Mucosa of stomach (tissue), 1 donor: ENCODE measurements around the gene ITGB4.

Source experiments
- H3K27me3 ChIP-seq: one replicate; pipeline ENCODE4 v1.7.0; 2013; ENCODE audit warnings: mild to moderate bottlenecking, low read length; ENCODE audit not compliant: control insufficient read depth, insufficient read depth
- H3K36me3 ChIP-seq: one replicate; pipeline ENCODE4 v1.7.0; 2013; ENCODE audit warnings: low read length; ENCODE audit not compliant: control insufficient read depth, insufficient read depth
- H3K4me1 ChIP-seq: one replicate; pipeline ENCODE4 v1.7.0; 2013; ENCODE audit warnings: mild to moderate bottlenecking, low read length; ENCODE audit not compliant: control insufficient read depth, insufficient read depth
- H3K4me3 ChIP-seq: one replicate; pipeline ENCODE4 v1.7.0; 2013; ENCODE audit warnings: low read length
- H3K9ac ChIP-seq: one replicate; pipeline ENCODE4 v1.7.0; 2013; ENCODE audit warnings: mild to moderate bottlenecking, low read length, moderate library complexity
- H3K9me3 ChIP-seq: one replicate; pipeline ENCODE4 v1.7.0; 2013; ENCODE audit warnings: mild to moderate bottlenecking, low read length, moderate library complexity; ENCODE audit not compliant: control insufficient read depth
- donor health status: Pancreatic carcinoma.

The ITGB4 gene

DNA sequence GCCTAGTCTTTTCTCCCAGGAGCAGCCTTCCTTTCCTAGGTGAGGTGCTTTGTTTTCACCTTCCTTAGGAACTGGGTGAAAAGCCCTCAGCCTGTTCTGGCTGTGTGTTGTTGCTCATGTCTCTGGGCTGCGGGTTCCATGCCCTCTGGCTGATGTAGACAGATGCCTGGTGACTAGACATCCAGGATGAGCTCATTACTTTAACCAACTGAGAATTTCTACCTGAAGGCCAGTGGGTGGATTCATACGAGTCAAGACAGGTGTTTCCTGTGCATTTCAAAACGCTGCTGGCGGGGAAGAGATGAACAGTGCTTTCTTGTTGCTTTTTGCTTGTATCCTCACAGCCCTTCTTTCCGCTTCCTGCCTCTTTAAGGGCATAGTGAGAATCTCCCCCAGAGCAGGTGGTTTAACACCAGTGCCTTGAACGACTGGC is 31.8 kb upstream of the ITGB4 start:
- H3K9ac ChIP-seq, result peak overlapping the region; percentile 7
- no peaks in the 10 kb centered on the region for H3K9me3 ChIP-seq
- H3K27me3 ChIP-seq, result no peaks in the 10 kb centered on the region
- no peaks in the 10 kb centered on the region for H3K36me3 ChIP-seq
- H3K4me1 ChIP-seq, result peaks cover 79% of the 10 kb centered on the region
- no peak overlapping the region for H3K4me3 ChIP-seq

DNA sequence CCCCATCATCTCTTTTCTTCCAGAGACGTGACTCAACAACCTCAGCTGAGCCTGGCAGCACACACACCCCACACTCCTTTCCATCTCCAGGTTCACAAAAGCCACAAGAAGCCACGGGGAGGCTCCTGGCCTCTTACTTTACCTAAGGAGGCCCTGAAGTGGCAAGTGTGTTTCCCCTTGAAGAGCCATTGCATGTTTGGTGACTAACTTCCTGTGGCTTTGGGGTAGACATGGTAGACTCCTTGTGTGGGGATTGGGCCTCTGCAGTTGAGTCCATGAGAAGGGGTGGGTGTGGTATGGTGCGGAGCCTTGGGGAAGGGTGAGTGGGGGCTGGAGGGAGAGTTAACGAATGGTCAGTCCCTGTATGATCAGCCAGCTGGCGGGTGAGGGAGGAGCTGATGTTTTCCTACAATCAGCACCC is 29.9 kb upstream of the ITGB4 start:
- Histone ChIP-seq H3K9me3 (no peaks in the 10 kb centered on the region), H3K4me3 (no peak overlapping the region), H3K27me3 (no peaks in the 10 kb centered on the region), H3K36me3 (peaks cover 5% of the 10 kb centered on the region), H3K4me1 (peaks cover 77% of the 10 kb centered on the region), H3K9ac (no peak overlapping the region)

DNA sequence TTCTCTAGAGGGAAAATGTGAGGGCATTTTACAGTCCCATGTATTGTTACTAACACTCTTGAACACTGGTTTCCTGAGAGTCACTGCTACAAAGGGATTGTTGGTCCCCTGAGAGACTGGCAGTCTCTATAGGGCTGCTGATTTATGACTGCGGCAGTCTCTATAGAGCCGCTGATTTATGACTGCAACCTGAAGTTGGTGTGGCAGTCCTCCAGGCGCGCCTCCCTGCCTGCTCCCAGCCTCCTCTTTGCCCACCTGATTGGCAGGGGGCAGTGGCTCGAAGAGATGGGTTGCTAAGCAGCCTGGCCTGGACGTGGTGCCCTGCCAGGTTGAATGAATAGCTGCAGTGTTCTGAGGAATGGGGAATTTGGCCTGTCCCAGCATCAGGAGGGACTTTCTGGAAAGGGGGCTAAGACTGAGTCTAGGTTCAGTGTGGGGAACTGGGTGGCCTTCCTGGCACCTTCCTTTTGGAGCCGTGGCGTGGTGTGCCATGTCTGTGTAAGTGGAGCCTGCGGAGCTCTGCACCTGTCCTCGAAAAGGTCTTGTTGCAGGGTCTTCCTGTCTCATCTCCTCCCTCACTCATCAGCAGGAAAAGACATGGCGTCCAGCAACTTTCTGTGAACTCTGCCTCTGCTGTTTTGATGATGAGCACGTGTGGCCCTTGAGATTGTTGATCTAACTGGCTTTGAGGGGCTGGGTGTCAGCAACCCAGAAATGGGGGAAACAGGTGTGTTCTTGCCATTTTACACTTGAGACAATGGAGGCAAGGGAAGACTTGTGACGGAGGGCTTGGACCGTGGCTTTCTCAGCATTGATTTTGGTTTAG is 29.2 kb upstream of the ITGB4 start:
- Histone ChIP-seq H3K4me1 (peaks cover 75% of the 10 kb centered on the region), H3K9me3 (no peaks in the 10 kb centered on the region), H3K27me3 (no peaks in the 10 kb centered on the region), H3K9ac (no peak overlapping the region), H3K4me3 (no peak overlapping the region), H3K36me3 (peaks cover 5% of the 10 kb centered on the region)

DNA sequence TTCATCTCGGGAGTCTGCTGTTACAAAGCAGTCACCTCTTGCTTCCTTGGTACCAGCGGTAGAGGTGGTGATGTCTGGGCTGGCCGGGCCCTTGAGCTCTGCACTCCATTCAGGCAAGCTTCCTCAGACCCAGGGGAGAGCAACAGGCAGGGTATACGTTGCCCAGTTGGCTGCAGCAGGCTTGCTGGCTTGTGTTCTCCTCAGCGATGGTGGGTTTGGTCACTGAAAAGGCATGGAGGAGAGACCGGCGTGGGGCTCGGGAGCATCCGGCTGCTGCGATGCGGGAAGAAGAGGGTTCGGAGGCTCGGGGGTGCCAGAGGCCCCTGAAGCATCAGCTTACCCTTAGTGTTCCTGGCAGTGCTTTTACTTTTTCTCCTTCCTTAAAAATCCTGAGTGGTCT is 28.3 kb upstream of the ITGB4 start:
- no peak overlapping the region for H3K4me3 ChIP-seq
- H3K27me3 ChIP-seq, result no peaks in the 10 kb centered on the region
- H3K9me3 ChIP-seq, result no peaks in the 10 kb centered on the region
- no peak overlapping the region for H3K9ac ChIP-seq
- H3K36me3 ChIP-seq, result peaks cover 5% of the 10 kb centered on the region
- peaks cover 75% of the 10 kb centered on the region for H3K4me1 ChIP-seq

DNA sequence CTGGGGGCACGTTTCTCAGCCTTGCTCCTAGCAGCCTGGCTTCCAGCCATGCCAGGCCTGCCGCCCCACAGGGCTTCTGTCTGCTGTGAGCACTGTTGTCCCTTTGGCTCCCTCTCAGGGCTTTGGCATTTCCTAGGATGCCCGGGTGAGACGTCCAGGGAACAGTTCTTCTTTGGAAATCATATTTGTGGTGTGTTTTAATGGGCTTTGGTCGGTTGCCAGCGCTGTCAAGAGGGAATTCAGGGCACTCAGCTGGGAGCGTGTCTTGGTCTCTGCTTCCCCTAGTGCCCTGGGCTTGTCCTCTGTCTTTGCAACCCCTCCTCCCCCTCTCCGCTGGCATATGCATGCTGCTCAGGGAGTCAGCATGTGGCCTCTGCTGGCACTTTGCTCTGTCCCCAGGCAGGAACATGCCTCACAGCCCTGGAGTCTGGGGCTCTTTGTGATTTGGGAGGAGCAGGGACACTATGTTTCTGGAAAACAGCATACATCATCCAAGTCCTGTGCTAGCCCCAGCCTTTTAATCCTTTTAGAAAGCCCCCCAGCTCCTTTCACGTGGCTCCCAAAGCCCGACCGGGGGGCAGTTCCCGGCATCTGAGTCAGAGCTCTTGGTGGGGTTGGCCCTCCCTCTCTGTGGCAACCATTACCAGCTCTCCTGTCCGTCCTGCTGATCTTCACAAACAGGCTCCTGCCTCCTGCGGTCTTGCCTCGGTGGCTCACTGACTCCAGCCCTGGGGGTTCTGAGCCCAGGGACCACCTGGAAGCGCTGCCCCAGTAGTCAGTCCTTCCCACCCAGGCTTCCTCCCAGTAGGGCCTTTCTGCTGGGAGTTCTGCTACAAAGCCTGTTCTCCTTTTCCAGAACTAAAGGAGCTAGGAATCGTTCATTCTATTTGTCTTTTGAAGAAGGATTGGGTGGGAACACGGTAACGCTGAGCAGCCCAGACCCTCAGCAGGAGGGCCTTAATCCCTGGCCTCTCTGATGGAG is 27.5 kb upstream of the ITGB4 start:
- peaks cover 76% of the 10 kb centered on the region for H3K4me1 ChIP-seq
- H3K9me3 ChIP-seq, result no peaks in the 10 kb centered on the region
- H3K36me3 ChIP-seq, result peaks cover 5% of the 10 kb centered on the region
- H3K27me3 ChIP-seq, result no peaks in the 10 kb centered on the region
- H3K9ac ChIP-seq, result no peak overlapping the region
- H3K4me3 ChIP-seq, result no peak overlapping the region

DNA sequence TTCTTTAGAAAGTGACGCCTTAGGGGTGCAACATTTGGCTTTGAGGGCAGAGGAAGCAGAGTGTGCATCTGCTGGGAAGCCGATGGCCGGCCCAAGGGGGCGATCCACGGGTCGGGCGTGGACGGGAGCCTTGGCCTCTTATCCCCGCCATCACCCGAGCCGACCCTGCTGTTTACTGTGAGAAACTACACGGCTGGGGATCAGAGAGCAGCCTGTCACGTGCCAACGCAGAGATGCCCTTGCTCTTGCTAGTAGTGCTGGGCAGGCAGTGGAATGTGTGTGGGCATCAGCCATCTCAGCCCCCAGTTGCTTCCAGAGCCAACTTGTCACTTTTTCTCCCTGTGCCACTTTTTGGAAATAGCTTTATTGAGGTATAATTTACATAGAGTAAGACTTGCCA is 26.7 kb upstream of the ITGB4 start:
- Histone ChIP-seq H3K9me3 (no peaks in the 10 kb centered on the region), H3K36me3 (peaks cover 5% of the 10 kb centered on the region), H3K4me1 (peaks cover 76% of the 10 kb centered on the region), H3K27me3 (no peaks in the 10 kb centered on the region), H3K4me3 (no peak overlapping the region), H3K9ac (no peak overlapping the region)

DNA sequence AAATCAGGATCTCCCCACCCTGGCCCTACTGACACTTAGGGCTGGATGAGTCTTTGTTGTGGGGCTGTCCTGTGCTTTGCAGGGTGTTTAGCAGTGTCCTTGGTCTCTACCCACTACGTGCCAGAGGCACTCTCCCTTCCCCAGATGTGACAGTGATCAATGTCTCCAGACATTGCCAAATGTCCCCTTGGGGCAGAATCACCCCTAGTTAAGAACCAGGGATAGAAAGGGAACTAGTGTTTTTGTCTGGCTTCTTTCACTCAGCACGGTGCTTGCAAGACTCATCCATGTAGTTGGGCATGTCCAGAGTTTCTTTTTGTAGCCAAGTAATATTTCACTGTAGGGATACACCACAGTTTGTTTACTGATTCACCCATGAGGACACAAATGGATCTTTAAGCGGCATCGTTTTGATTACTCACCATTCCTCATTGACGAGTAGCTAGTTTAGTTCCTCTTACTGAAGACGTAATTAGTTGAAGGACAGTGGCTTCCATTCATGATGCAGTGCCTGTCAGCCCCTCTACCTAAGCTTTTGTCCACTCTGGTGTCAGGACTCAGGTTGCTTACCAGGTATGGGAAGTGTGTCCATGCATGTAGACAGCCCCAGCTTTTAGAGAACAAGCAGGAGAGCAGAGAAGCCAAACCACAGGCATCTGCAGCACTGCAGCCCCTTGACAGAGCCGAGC is 26.0 kb upstream of the ITGB4 start:
- H3K27me3 ChIP-seq, result no peaks in the 10 kb centered on the region
- peaks cover 82% of the 10 kb centered on the region for H3K4me1 ChIP-seq
- peaks cover 5% of the 10 kb centered on the region for H3K36me3 ChIP-seq
- no peak overlapping the region for H3K4me3 ChIP-seq
- H3K9me3 ChIP-seq, result no peaks in the 10 kb centered on the region
- peak overlapping the region; percentile 1 for H3K9ac ChIP-seq

DNA sequence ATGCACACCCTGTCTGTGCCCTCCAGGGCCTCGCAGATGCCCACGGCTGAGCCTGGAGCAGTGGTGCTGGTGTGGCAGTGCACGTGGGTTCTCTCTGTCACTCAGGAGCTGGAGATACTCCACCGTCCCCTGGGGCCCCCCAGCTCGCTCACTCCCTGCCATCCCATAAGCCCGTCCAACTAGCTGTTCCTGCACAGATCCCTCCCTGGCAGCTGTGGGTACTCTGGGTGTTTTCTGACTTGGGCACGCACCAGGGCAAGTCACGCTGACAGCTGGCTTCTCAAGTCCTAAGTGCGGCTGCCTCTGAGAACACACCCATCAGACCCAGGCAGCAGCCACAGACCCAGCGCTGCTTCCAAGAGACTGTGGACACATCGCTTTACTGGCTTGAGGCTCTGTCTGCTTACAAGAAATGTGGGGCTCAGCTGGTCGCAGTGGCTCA is 25.4 kb upstream of the ITGB4 start:
- peak overlapping the region; percentile 1 for H3K9ac ChIP-seq
- peaks cover 5% of the 10 kb centered on the region for H3K36me3 ChIP-seq
- peaks cover 82% of the 10 kb centered on the region for H3K4me1 ChIP-seq
- no peaks in the 10 kb centered on the region for H3K27me3 ChIP-seq
- no peak overlapping the region for H3K4me3 ChIP-seq
- H3K9me3 ChIP-seq, result no peaks in the 10 kb centered on the region

DNA sequence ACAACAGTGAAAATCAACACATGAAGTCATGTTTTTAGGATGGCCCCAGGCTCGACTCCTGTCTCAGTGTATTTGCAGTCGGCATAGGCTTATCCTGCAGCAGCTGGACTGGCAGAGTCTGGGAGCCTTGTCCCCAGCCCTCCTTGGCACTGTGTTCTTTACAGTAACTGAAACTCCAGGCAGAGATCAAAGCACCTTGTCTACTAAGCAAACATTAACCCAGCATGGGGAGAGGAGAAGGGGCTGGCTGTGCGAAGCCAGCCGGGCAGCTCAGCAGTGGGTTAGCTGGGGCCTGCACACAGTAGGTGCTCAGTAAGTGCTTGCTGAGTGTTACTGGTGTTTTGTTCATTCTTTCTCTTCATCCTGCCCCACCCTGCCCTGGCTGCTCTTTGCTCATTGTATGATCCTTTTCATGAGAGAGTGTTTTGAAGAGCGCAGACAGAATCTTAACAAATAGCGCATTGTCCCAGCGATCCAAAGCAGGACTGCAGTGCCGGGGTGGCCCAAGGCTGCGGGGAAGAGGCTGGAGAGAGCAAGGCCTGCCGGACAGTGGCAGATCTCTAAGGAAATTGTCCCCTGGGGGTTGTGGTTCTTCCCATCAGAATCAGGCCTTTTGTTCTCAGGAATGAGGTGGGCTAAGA is 23.5 kb upstream of the ITGB4 start:
- Histone ChIP-seq H3K9ac (peak overlapping the region; percentile 54), H3K4me1 (peaks cover 82% of the 10 kb centered on the region)

DNA sequence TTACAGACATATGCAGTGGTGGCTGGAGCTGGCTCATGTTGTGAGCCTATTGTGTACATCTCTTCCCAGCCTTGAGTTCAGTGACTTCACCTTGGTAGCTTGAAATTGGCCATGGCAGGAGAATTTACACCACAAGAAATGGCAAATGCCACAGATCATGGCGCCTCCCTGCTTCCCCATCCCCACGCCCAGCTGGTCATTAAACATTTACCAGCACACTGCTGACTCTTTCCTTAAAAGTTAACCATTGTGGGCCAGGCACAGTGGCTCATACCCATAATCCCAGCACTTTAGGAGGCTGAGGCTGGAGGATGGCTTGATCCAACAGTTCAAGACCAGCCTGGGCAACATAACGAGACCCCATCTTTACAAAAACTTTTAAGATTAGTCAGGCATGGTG is 22.6 kb upstream of the ITGB4 start:
- no peak overlapping the region for H3K9ac ChIP-seq

More for the DNA sequence above, 23.5 kb upstream of the ITGB4 start:
- peaks cover 17% of the 10 kb centered on the region for H3K36me3 ChIP-seq
- H3K9me3 ChIP-seq, result no peaks in the 10 kb centered on the region
- no peak overlapping the region for H3K4me3 ChIP-seq
- H3K27me3 ChIP-seq, result no peaks in the 10 kb centered on the region

DNA sequence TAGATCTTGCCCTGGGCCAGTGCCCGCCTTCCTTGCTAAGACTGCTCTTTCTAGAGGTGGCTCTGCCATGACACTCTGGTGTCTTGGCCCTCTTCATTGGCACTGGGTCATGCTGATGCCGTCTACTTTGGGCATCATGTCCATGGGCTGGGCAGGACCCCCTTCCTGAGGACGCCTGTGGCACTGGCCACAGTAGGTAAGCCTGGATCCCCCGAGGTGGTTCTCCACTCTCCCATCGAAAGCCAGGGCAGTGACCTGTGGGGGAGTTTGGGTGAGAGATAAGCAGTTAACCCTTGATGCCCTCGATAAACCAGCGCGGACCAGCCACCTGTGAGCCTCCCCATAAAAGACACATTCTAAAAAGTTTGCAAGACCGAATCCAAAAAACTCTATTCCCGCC is 20.0 kb upstream of the ITGB4 start:
- Histone ChIP-seq H3K9me3 (no peaks in the 10 kb centered on the region), H3K27me3 (no peaks in the 10 kb centered on the region), H3K36me3 (peaks cover 34% of the 10 kb centered on the region), H3K4me1 (peaks cover 65% of the 10 kb centered on the region), H3K9ac (peak overlapping the region; percentile 31), H3K4me3 (no peak overlapping the region)

More for the DNA sequence above, 22.6 kb upstream of the ITGB4 start:
- peaks cover 26% of the 10 kb centered on the region for H3K36me3 ChIP-seq
- H3K9me3 ChIP-seq, result no peaks in the 10 kb centered on the region
- peaks cover 79% of the 10 kb centered on the region for H3K4me1 ChIP-seq
- H3K27me3 ChIP-seq, result no peaks in the 10 kb centered on the region
- H3K4me3 ChIP-seq, result no peak overlapping the region
